Glomerular visceral epithelial cell (primary cell): ENCODE measurements around the gene RFC5.

Source experiments
- DNase-seq: peaks from one replicate; pipeline ENCODE4 v3.0.0-alpha.2; 2016; ENCODE audit errors: extremely low spot score

Gene RFC5

GRCh38 chr12:118050972-118051910 lies 34.7 kb downstream of the RFC5 start:
- no peak for DNase-seq

GRCh38 chr12:118052324-118053070 lies 36.0 kb downstream of the RFC5 start:
- peak; percentile 94 for DNase-seq

- DNase-seq, result no peak
Observed at GRCh38 chr12:118053071-118053985, 36.8 kb downstream of the RFC5 start.

GRCh38 chr12:118055144-118055557 lies 38.6 kb downstream of the RFC5 start:
- peak; percentile 77 for DNase-seq

GRCh38 chr12:118055865-118056773 lies 39.6 kb downstream of the RFC5 start:
- no peak for DNase-seq

GRCh38 chr12:118058227-118058626 lies 41.7 kb downstream of the RFC5 start:
- no peak for DNase-seq

- DNase-seq, result no peak
Observed at GRCh38 chr12:118058881-118059280, 42.4 kb downstream of the RFC5 start.

- no peak for DNase-seq
Observed at GRCh38 chr12:118059341-118060191, 43.1 kb downstream of the RFC5 start.

GRCh38 chr12:118060301-118061010 lies 44.0 kb downstream of the RFC5 start:
- DNase-seq, result peak; percentile 53

- DNase-seq, result peak; percentile 75
Observed at GRCh38 chr12:118061011-118061872, 44.7 kb downstream of the RFC5 start, which contains the start of gene WSB2. TSS of gene WSB2 (minus strand) at chr12:118061179. CDS start at chr12:118061048, 131 bp downstream.

- peak; percentile 61 for DNase-seq
Observed at GRCh38 chr12:118061873-118062843, 45.7 kb downstream of the RFC5 start.

GRCh38 chr12:118063576-118064391 lies 47.3 kb downstream of the RFC5 start:
- no peak for DNase-seq

GRCh38 chr12:118064608-118065007 lies 48.1 kb downstream of the RFC5 start:
- DNase-seq, result no peak

- DNase-seq, result no peak
Observed at GRCh38 chr12:118065380-118065779, 48.9 kb downstream of the RFC5 start.

GRCh38 chr12:118068445-118068844 lies 51.9 kb downstream of the RFC5 start:
- DNase-seq, result no peak

- DNase-seq, result no peak
Observed at GRCh38 chr12:118070650-118071049, 54.1 kb downstream of the RFC5 start.
